ENCODE measurements around the gene ARSH.
"Not testable (repeated sequence)": the region's sequence is repeated elsewhere in the genome, so short reads cannot be mapped to it uniquely, and the experiment has no call there.

The ARSH gene

GRCh38 chrX:3044671-3045070, 38.3 kb downstream of the ARSH start:
- DNase-seq, result no peak

GRCh38 chrX:3046253-3047240, 40.2 kb downstream of the ARSH start:
- no peak for DNase-seq

GRCh38 chrX:3050523-3051175, 44.3 kb downstream of the ARSH start:
- not testable (repeated sequence) for DNase-seq

- no peak for DNase-seq
These were observed 46.5 kb downstream of the ARSH start for GRCh38 chrX:3052860-3053259.

GRCh38 chrX:3066555-3066954, 60.2 kb downstream of the ARSH start:
- no peak for DNase-seq

GRCh38 chrX:3075959-3076358, 69.6 kb downstream of the ARSH start:
- DNase-seq, result no peak

GRCh38 chrX:3076416-3076991, 70.2 kb downstream of the ARSH start:
- DNase-seq, result no peak
